Prostate gland (tissue), 2 donors: ENCODE data around the gene DYSF.

Experiments used
- POLR2AphosphoS5 ChIP-seq: sonication (generic); formaldehyde crosslinking; IDR thresholded peaks from one replicate; pipeline ENCODE4 v1.6.1; 2017; ENCODE audit warnings: antibody characterized with exemption
- TF ChIP-seq, protein P1 (sequence below), 4 experiments: fragments of 200-600 bp in 2 of 4; fragments of 450-650 bp in 2 of 4; sonication (generic) in 2 of 4; IDR thresholded peaks; 1 replicate in 3 of 4; 2 replicates in 1 of 4; pipeline ENCODE4 v1.5.1; 2016 to 2019; ENCODE audit warnings: antibody characterized with exemption in 4 of 4, mild to moderate bottlenecking in 2 of 4, moderate library complexity in 2 of 4

DNA sequence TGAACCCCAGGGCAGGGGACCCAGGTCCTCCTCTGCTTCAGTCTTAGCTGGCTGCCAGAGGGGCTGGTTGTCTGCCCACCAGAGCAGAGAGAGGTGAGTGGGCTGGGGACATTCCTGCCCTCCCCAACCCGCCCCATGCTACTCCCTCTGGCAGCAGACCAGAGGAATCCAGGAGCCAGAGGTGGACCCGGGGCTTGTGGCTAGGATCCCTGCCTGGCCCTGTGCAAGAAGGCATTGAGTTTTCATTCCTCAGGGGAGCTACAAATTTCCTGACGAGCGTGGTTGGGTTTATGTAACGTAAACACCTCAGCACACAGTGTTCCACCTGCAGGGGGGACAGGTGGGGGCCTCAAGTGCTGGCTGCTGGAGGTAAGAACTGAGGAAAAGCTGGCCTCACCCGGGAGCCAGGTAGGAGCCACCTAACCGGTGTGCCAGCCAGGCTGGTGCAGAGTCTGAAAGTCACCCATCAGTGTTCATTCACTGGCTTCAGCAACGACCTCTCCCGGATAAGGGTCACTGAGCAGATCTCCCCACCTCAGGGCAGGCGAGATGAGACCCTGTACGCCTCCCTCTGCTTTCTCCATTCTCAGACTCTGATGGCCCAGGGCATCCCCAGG is 246.8 kb downstream of the DYSF start:
- peak; percentile 90 for TF ChIP-seq POLR2AphosphoS5
- TF ChIP-seq, protein P1, sequence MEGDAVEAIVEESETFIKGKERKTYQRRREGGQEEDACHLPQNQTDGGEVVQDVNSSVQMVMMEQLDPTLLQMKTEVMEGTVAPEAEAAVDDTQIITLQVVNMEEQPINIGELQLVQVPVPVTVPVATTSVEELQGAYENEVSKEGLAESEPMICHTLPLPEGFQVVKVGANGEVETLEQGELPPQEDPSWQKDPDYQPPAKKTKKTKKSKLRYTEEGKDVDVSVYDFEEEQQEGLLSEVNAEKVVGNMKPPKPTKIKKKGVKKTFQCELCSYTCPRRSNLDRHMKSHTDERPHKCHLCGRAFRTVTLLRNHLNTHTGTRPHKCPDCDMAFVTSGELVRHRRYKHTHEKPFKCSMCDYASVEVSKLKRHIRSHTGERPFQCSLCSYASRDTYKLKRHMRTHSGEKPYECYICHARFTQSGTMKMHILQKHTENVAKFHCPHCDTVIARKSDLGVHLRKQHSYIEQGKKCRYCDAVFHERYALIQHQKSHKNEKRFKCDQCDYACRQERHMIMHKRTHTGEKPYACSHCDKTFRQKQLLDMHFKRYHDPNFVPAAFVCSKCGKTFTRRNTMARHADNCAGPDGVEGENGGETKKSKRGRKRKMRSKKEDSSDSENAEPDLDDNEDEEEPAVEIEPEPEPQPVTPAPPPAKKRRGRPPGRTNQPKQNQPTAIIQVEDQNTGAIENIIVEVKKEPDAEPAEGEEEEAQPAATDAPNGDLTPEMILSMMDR (IDR thresholded peaks at IDR 0.05): no peak
